GM12865 (cell line): Measurements from ENCODE around the gene ASTN2.

Experiments
- DNase-seq: peaks from one replicate; pipeline ENCODE4 v3.0.0; 2010; ENCODE audit warnings: low read depth
- H3K4me3 ChIP-seq: 2 replicates; pipeline ENCODE4 v1.5.1; 2011; ENCODE audit warnings: mild to moderate bottlenecking, low read depth, low read length, control low read depth
- TF ChIP-seq, protein P1 (sequence below): IDR thresholded peaks from 2 replicates; pipeline ENCODE4 v1.5.1; 2011; ENCODE audit warnings: low read length, control low read depth, low read depth, inconsistent platforms; ENCODE audit not compliant: insufficient read depth; ENCODE audit errors: missing control alignments

ASTN2 gene

GRCh38 chr9:116934131-116934530 is 480.7 kb downstream of the ASTN2 start:
- TF ChIP-seq, protein P1, sequence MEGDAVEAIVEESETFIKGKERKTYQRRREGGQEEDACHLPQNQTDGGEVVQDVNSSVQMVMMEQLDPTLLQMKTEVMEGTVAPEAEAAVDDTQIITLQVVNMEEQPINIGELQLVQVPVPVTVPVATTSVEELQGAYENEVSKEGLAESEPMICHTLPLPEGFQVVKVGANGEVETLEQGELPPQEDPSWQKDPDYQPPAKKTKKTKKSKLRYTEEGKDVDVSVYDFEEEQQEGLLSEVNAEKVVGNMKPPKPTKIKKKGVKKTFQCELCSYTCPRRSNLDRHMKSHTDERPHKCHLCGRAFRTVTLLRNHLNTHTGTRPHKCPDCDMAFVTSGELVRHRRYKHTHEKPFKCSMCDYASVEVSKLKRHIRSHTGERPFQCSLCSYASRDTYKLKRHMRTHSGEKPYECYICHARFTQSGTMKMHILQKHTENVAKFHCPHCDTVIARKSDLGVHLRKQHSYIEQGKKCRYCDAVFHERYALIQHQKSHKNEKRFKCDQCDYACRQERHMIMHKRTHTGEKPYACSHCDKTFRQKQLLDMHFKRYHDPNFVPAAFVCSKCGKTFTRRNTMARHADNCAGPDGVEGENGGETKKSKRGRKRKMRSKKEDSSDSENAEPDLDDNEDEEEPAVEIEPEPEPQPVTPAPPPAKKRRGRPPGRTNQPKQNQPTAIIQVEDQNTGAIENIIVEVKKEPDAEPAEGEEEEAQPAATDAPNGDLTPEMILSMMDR, result no peak
- H3K4me3 ChIP-seq, result no peak overlapping the region
- DNase-seq, result no peak

DNA sequence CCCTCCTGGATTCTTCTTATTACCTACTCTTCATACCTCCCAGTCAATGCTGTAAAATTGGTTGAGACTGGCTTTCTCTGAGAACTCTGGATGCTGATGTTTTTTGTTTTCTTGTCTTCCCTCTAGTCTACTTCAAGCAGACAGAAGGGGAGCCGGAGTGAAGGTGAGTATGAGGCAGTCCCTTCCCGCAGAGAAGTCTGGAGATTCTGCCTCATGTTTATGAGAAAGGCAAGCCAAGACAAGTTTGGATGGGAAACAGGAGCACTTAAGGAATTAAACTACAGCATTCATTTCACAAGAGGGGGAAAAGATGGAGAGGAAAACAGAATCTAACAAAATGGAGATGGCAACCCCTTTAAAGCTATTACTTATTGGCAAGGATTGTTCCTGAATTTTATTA is 481.6 kb downstream of the ASTN2 start:
- TF ChIP-seq, protein P1, result no peak
- H3K4me3 ChIP-seq, result no peak overlapping the region
- DNase-seq, result no peak

- no peak overlapping the region for H3K4me3 ChIP-seq
- no peak for DNase-seq
- TF ChIP-seq, protein P1, result no peak
These were observed 485.2 kb downstream of the ASTN2 start for GRCh38 chr9:116929621-116930020.

- TF ChIP-seq, protein P1, result no peak
- DNase-seq, result no peak
- no peak overlapping the region for H3K4me3 ChIP-seq
These were observed 486.0 kb downstream of the ASTN2 start for GRCh38 chr9:116928884-116929283.

GRCh38 chr9:116928289-116928688 is 486.6 kb downstream of the ASTN2 start:
- DNase-seq, result no peak
- TF ChIP-seq, protein P1, result no peak
- H3K4me3 ChIP-seq, result no peak overlapping the region

DNA sequence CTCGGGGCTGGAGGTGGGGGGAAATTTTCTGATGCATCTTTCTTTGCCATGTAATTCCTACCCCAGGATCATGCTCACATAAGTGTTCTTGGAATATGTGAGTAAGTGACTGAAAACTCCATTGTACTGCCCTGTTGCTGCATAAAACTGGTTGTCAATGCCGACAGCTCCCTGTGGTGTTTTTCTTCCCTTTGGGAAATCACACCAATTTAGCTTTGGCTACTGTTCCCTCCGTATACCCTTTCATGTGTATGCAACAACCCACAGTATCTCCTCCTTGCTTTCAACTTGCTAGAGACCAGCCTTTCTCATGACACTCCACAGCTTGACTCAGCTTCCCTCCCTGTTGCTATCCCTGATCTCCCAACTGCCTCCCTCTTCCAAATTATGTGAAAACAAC is 487.1 kb downstream of the ASTN2 start:
- TF ChIP-seq, protein P1, result no peak
- DNase-seq, result no peak
- H3K4me3 ChIP-seq, result no peak overlapping the region

DNA sequence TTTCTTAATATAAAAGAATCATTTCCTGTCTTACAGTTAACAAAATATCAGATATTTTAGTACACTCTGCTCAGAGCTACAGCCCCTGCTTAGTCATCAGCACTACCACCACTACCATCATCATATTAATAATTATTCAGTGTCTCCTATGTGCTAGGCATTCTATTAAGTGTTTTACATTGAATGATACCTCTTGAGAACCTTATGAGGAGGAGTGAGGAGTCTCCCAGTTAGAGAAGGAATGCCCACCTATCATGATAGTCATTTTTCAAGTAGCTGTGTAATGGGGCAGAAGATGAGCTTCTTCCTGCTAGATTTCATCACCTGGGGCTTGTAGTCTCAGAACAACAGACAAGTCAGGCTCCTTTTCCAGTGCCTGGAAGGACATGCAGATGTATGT is 489.7 kb downstream of the ASTN2 start:
- DNase-seq, result no peak
- TF ChIP-seq, protein P1, result no peak

More for the DNA sequence above, 489.7 kb downstream of the ASTN2 start:
- H3K4me3 ChIP-seq, result no peak overlapping the region
